SK-N-SH (cell line): Measurements from ENCODE around the gene VWF. TPM values are rescaled to one million over a fixed set of nuclear protein-coding genes. Genes with fewer than 3 reads are reported as not detected.
A peak's percentile ranks its signal among the peaks of the same experiment; 100 is the strongest.

ENCODE experiments used
- CTCF ChIA-PET: fragments of 300-600, 350-600 bp; formaldehyde crosslinking; extraction: SDS; loops from one replicate; lab custom pipeline; 2021; lab: Yijun Ruan, JAX
- POLR2A ChIA-PET: fragments of 350-600 bp; sonication (Branson Sonifier 250); formaldehyde crosslinking; extraction: SDS; loops from one replicate; lab custom pipeline; 2020; ENCODE audit warnings: antibody characterized with exemption, inconsistent platforms; lab: Yijun Ruan, JAX
- DNase-seq: peaks from one replicate; pipeline ENCODE4 v3.0.0; 2012
- H2AFZ ChIP-seq: fragments of 200-600 bp; sonication (generic); 2 replicates; pipeline ENCODE4 v1.8.1; 2016; ENCODE audit warnings: antibody characterized with exemption, mild to moderate bottlenecking, low read depth
- H3F3A ChIP-seq: fragments of 200-600 bp; sonication (generic); replicated peaks from 2 replicates; pipeline ENCODE3; 2016; ENCODE audit warnings: antibody characterized with exemption, mild to moderate bottlenecking; ENCODE audit not compliant: insufficient read depth
- H3K27ac ChIP-seq, 2 experiments: fragments of 200-500 bp in 1 of 2; fragments of 200-600 bp in 1 of 2; sonication (Bioruptor generic) in 1 of 2; sonication (generic), shearing (Covaris generic) in 1 of 2; 2 replicates each; pipeline versions ENCODE4 v1.5.1 to v1.6.1; 2014 to 2016; ENCODE audit warnings: low read depth in 2 of 2, inconsistent platforms in 1 of 2, low read length in 1 of 2, mild to moderate bottlenecking in 1 of 2, mixed read lengths in 1 of 2
- H3K27me3 ChIP-seq: fragments of 200-600 bp; sonication (generic), shearing (Covaris generic); 2 replicates; pipeline ENCODE4 v1.6.1; 2016; ENCODE audit warnings: mixed run types; ENCODE audit not compliant: insufficient read depth
- H3K36me3 ChIP-seq, 2 experiments: fragments of 200-500 bp in 1 of 2; fragments of 200-600 bp in 1 of 2; sonication (Bioruptor generic) in 1 of 2; sonication (generic) in 1 of 2; replicated peaks in 1 of 2; 2 replicates each; pipeline versions ENCODE3 to v1.5.1; 2014 to 2016; ENCODE audit warnings: low read length in 1 of 2, mild to moderate bottlenecking in 1 of 2; ENCODE audit not compliant: insufficient read depth in 2 of 2, control insufficient read depth in 1 of 2
- H3K4me1 ChIP-seq, 2 experiments: fragments of 200-500 bp in 1 of 2; fragments of 200-600 bp in 1 of 2; sonication (Bioruptor generic) in 1 of 2; sonication (generic), shearing (Covaris generic) in 1 of 2; 2 replicates each; pipeline versions ENCODE4 v1.5.1 to v1.6.1; 2014 to 2016; ENCODE audit warnings: low read depth in 1 of 2, low read length in 1 of 2, mixed run types in 1 of 2; ENCODE audit not compliant: insufficient read depth in 2 of 2, control insufficient read depth in 1 of 2
- H3K4me2 ChIP-seq: fragments of 200-600 bp; sonication (generic), shearing (Covaris generic); 2 replicates; pipeline ENCODE4 v1.6.1; 2017; ENCODE audit warnings: mixed run types
- H3K4me3 ChIP-seq, 2 experiments: fragments of 200-500 bp in 1 of 2; fragments of 200-600 bp in 1 of 2; sonication (Bioruptor generic) in 1 of 2; sonication (generic), shearing (Covaris generic) in 1 of 2; 2 replicates each; pipeline versions ENCODE4 v1.5.1 to v1.8.1; 2014 to 2016; ENCODE audit warnings: low read depth in 2 of 2, inconsistent platforms in 1 of 2, low read length in 1 of 2, mild to moderate bottlenecking in 1 of 2, mixed read lengths in 1 of 2, moderate library complexity in 1 of 2
- H3K79me2 ChIP-seq: fragments of 200-600 bp; sonication (generic); 2 replicates; pipeline ENCODE4 v1.8.1; 2017; ENCODE audit warnings: mild to moderate bottlenecking; ENCODE audit not compliant: insufficient read depth
- H3K9ac ChIP-seq: fragments of 200-600 bp; sonication (generic); 2 replicates; pipeline ENCODE4 v1.6.1; 2017; ENCODE audit warnings: mixed run types
- H3K9me2 ChIP-seq: fragments of 200-600 bp; sonication (generic); 2 replicates; pipeline ENCODE4 v1.6.1; 2017; ENCODE audit warnings: mixed run types
- H3K9me3 ChIP-seq: fragments of 200-600 bp; sonication (generic); 2 replicates; pipeline ENCODE4 v1.6.1; 2017; ENCODE audit warnings: mixed run types, mild to moderate bottlenecking, moderate library complexity
- H4K20me1 ChIP-seq: fragments of 200-600 bp; sonication (generic); 2 replicates; pipeline ENCODE4 v1.6.1; 2017; ENCODE audit warnings: mild to moderate bottlenecking, mixed run types; ENCODE audit not compliant: insufficient read depth
- CTCF ChIP-seq: fragments of 200-600 bp; sonication (generic); IDR thresholded peaks from 2 replicates; pipeline ENCODE4 v1.6.1; 2017; ENCODE audit warnings: antibody characterized with exemption, mild to moderate bottlenecking, moderate library complexity
- ELF1 ChIP-seq: IDR thresholded peaks from 2 replicates; pipeline ENCODE4 v1.4.0; 2012
- EP300 ChIP-seq, 2 experiments: IDR thresholded peaks; 2 replicates each; pipeline versions ENCODE4 v1.4.0 to v1.6.1; 2012; ENCODE audit warnings: borderline replicate concordance in 1 of 2, low read depth in 1 of 2, low read length in 1 of 2
- EZH2phosphoT487 ChIP-seq: fragments of 200-600 bp; sonication (generic); IDR thresholded peaks from 2 replicates; pipeline ENCODE4 v1.6.1; 2017; ENCODE audit warnings: low read depth, mixed run types, mild to moderate bottlenecking, antibody characterized with exemption, moderate library complexity, borderline replicate concordance
- FOSL2 ChIP-seq: IDR thresholded peaks from 2 replicates; pipeline ENCODE4 v1.4.0; 2012; ENCODE audit warnings: low read depth, mild to moderate bottlenecking, moderate library complexity, borderline replicate concordance
- FOXM1 ChIP-seq: IDR thresholded peaks from 2 replicates; pipeline ENCODE4 v1.4.0; 2012; ENCODE audit warnings: low read depth, mild to moderate bottlenecking
- GABPA ChIP-seq: IDR thresholded peaks from 2 replicates; pipeline ENCODE4 v1.4.0; 2012; ENCODE audit warnings: low read depth, mild to moderate bottlenecking
- IRF3 ChIP-seq: fragments of 150-350 bp; IDR thresholded peaks from 2 replicates; pipeline ENCODE4 v1.6.1; 2016; ENCODE audit warnings: mild to moderate bottlenecking, low read depth, low read length
- MEF2A ChIP-seq: IDR thresholded peaks from 2 replicates; pipeline ENCODE4 v1.4.0; 2012; ENCODE audit warnings: low read depth, borderline replicate concordance
- RAD21 ChIP-seq: IDR thresholded peaks from 2 replicates; pipeline ENCODE4 v1.6.1; 2012; ENCODE audit warnings: mild to moderate bottlenecking, low read length
- RFX5 ChIP-seq: IDR thresholded peaks from 2 replicates; pipeline ENCODE4 v1.6.1; 2012; ENCODE audit warnings: mild to moderate bottlenecking, improper control_type of control experiment, low read length
- RXRA ChIP-seq: IDR thresholded peaks from 2 replicates; pipeline ENCODE4 v1.4.0; 2012; ENCODE audit warnings: low read depth, mild to moderate bottlenecking, borderline replicate concordance
- SMC3 ChIP-seq: IDR thresholded peaks from 2 replicates; pipeline ENCODE4 v1.6.1; 2012; ENCODE audit warnings: low read depth, low read length, improper control_type of control experiment
- TCF12 ChIP-seq: IDR thresholded peaks from 2 replicates; pipeline ENCODE4 v1.4.0; 2012
- TEAD4 ChIP-seq: IDR thresholded peaks from 2 replicates; pipeline ENCODE4 v1.4.0; 2012; ENCODE audit warnings: mild to moderate bottlenecking, borderline replicate concordance; ENCODE audit not compliant: insufficient read depth
- USF2 ChIP-seq: fragments of 150-350 bp; IDR thresholded peaks from 2 replicates; pipeline ENCODE4 v1.6.1; 2017; ENCODE audit warnings: antibody characterized with exemption, low read length, low read depth, borderline replicate concordance
- YY1 ChIP-seq: IDR thresholded peaks from 2 replicates; pipeline ENCODE4 v1.4.0; 2012; ENCODE audit warnings: low read depth, mild to moderate bottlenecking
- WGBS: methylation state at CpG from one replicate; pipeline ENCODE4 v1.1.6; 2017; ENCODE audit warnings: low lambda C conversion rate; 5-methylcytosine and 5-hydroxymethylcytosine counted together
- polyA plus RNA-seq, 3 experiments: library from polyadenylated mRNA; depleted of rRNA; stranded (reverse); fragments of >200 nt; gene quantifications; 2 replicates each; pipeline ENCODE4 v1.2.3, GENCODE V29; 2012
- TF ChIP-seq, protein P1 (sequence below): IDR thresholded peaks from 2 replicates; pipeline ENCODE4 v1.6.1; 2012; ENCODE audit warnings: mild to moderate bottlenecking, low read depth, low read length, moderate library complexity
- TF ChIP-seq, protein P2 (sequence below): IDR thresholded peaks from 2 replicates; pipeline ENCODE4 v1.4.0; 2012; ENCODE audit warnings: low read depth
- TF ChIP-seq, protein P3 (sequence below): IDR thresholded peaks from 2 replicates; pipeline ENCODE4 v1.4.0; 2012; ENCODE audit warnings: low read depth, borderline replicate concordance

The VWF gene
- polyA plus RNA-seq, 1 of the 3 experiments (the other 2 are of a cell fraction) = 0.12 TPM

DNA sequence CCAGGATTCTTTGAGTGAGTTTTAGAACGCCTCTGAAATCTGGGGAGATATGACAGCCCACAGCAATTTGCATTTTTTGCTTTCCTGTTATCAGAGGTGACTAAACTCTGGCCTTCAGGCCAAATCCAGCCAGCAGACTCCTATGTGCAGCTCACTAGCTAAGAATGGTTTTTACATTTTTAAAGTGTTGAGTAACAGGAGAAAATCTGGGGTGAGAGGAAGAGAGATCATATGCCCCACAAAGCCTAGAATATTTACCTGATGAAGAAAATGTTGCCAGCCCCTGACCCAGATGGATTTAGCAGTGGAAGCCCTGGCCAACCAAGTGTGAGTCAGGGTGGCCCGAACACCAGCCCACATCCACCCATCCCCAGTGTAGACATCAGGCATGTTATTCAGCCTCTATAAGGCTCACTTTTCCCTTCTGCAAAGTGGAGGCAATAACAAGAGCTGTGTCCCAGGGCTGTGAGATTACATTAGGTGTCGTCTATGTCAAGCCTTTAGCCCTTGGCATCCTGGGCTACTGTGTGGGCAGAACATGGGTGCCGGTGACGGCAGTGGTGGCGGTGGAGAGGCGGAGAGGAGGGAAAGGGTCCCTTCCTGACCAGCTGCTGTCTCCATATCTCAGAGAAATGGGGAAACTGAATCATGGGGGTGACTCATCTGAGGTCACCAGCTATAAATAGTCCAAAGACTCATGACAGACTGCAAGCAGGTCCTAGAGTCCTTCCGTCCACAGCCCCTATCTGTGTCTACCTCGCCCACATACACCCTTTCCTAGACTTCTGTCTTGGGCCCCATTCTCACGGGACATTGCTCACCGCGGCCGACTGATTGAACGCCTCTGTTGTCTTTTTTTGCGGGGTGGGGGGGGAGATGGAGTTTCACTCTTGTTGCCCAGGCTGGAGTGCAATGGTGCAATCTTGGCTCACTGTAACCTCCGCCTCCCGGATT, 43.1 kb upstream of the VWF start (continued):
- TF ChIP-seq, protein P1, sequence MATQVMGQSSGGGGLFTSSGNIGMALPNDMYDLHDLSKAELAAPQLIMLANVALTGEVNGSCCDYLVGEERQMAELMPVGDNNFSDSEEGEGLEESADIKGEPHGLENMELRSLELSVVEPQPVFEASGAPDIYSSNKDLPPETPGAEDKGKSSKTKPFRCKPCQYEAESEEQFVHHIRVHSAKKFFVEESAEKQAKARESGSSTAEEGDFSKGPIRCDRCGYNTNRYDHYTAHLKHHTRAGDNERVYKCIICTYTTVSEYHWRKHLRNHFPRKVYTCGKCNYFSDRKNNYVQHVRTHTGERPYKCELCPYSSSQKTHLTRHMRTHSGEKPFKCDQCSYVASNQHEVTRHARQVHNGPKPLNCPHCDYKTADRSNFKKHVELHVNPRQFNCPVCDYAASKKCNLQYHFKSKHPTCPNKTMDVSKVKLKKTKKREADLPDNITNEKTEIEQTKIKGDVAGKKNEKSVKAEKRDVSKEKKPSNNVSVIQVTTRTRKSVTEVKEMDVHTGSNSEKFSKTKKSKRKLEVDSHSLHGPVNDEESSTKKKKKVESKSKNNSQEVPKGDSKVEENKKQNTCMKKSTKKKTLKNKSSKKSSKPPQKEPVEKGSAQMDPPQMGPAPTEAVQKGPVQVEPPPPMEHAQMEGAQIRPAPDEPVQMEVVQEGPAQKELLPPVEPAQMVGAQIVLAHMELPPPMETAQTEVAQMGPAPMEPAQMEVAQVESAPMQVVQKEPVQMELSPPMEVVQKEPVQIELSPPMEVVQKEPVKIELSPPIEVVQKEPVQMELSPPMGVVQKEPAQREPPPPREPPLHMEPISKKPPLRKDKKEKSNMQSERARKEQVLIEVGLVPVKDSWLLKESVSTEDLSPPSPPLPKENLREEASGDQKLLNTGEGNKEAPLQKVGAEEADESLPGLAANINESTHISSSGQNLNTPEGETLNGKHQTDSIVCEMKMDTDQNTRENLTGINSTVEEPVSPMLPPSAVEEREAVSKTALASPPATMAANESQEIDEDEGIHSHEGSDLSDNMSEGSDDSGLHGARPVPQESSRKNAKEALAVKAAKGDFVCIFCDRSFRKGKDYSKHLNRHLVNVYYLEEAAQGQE = no peak
- peak in 1 of 2 experiments; percentile 77; a peak in 1 of 4 replicates for TF ChIP-seq EP300 (IDR thresholded peaks at IDR 0.05; ENCODE audit: borderline replicate concordance in 1 of 2, low read depth in 1 of 2, low read length in 1 of 2)
- peak; percentile 70; the same call in 1 of the 2 replicates for TF ChIP-seq RXRA
- TF ChIP-seq TEAD4 = no peak
- TF ChIP-seq GABPA = no peak; the same call in 1 of the 2 replicates
- TF ChIP-seq EZH2phosphoT487 = no peak
- no peak for TF ChIP-seq USF2
- 0 out of 2 replicates have a peak, but pooled peaks have one; percentile 44 for TF ChIP-seq YY1
- TF ChIP-seq, protein P2, sequence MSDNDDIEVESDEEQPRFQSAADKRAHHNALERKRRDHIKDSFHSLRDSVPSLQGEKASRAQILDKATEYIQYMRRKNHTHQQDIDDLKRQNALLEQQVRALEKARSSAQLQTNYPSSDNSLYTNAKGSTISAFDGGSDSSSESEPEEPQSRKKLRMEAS = no peak
- peak; percentile 83 for TF ChIP-seq TCF12
- TF ChIP-seq FOSL2 = peak; percentile 98

- WGBS = 98% methylated on average over 6 of the region's 6 CpGs
- peak overlapping the region; percentile 48 to 96; a peak in 3 of 4 replicates for H3K27ac ChIP-seq
- H3K27me3 ChIP-seq = no peaks in the 10 kb centered on the region
- no peak overlapping the region for H3K4me3 ChIP-seq
- POLR2A ChIA-PET = no interaction called here
- H3F3A ChIP-seq = peaks cover 19% of the 10 kb centered on the region
- no peak for TF ChIP-seq IRF3
- TF ChIP-seq RAD21 = no peak
- no peak for TF ChIP-seq FOXM1
- TF ChIP-seq RFX5 = no peak
- no peak for TF ChIP-seq SMC3
- no peak for TF ChIP-seq ELF1
- TF ChIP-seq EZH2phosphoT487 = no peak
- TF ChIP-seq, protein P3, sequence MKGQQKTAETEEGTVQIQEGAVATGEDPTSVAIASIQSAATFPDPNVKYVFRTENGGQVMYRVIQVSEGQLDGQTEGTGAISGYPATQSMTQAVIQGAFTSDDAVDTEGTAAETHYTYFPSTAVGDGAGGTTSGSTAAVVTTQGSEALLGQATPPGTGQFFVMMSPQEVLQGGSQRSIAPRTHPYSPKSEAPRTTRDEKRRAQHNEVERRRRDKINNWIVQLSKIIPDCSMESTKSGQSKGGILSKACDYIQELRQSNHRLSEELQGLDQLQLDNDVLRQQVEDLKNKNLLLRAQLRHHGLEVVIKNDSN = no peak
- TF ChIP-seq CTCF = no peak
- no peak for TF ChIP-seq MEF2A
- no peak for TF ChIP-seq YY1
- peak overlapping the region; percentile 56; the same call in 1 of the 2 replicates for H2AFZ ChIP-seq
- CTCF ChIA-PET = interaction anchor here (2.0 kb wide), 1 partner anchor 29 kb away, joined by 5 read pairs; no protein-coding TSS in a partner anchor
- no peaks in the 10 kb centered on the region for H3K79me2 ChIP-seq
- H3K36me3 ChIP-seq = no peaks in the 10 kb centered on the region
- H3K4me1 ChIP-seq = peaks cover 11 to 20% of the 10 kb centered on the region in 2 experiments; a peak in 3 of 4 replicates
- no peak for DNase-seq
- no peaks in the 10 kb centered on the region for H3K9me3 ChIP-seq
- H3K4me2 ChIP-seq = peak overlapping the region; percentile 68
- H4K20me1 ChIP-seq = no peaks in the 10 kb centered on the region
- no peaks in the 10 kb centered on the region for H3K9me2 ChIP-seq
- H3K9ac ChIP-seq = peak overlapping the region; percentile 75
Measured at GRCh38 chr12:6166808-6167207, 42.3 kb upstream of the VWF start.
